Measurements from ENCODE around the gene NDUFS4. TPM values are rescaled to one million over a fixed set of nuclear protein-coding genes. Genes with fewer than 3 reads are reported as not detected.
"Not testable (repeated sequence)": the region's sequence is repeated elsewhere in the genome, so short reads cannot be mapped to it uniquely, and the experiment has no call there.

NDUFS4 gene
- total RNA-seq, 6 donors from 2014 or later, result 19.9 to 68.5 (median 51.5) TPM

- no peaks in the 10 kb centered on the region for H3K27me3 ChIP-seq
- no peaks in the 10 kb centered on the region for H3K36me3 ChIP-seq
- WGBS, 2 donors, result 95% methylated on average over 4 of the region's 4 CpGs
- H3K4me1 ChIP-seq, result peaks cover 0 to 12% (median 8%) of the 10 kb centered on the region in 4 donors
- no peak overlapping the region for H3K27ac ChIP-seq
- no peak for ATAC-seq (ENCODE audit: low FRiP score in 2 of 2)
- no peak for DNase-seq
- no peak overlapping the region for H3K4me3 ChIP-seq
- H3K9me3 ChIP-seq, result no peaks in the 10 kb centered on the region
- TF ChIP-seq EP300 (IDR thresholded peaks at IDR 0.05) (no peak), POLR2AphosphoS5 (IDR thresholded peaks at IDR 0.05) (no peak), POLR2A (IDR thresholded peaks at IDR 0.05) (no peak), CTCF (IDR thresholded peaks at IDR 0.05) (no peak)
Observed at GRCh38 chr5:53597894-53598293, 37.5 kb downstream of the NDUFS4 start.

- ATAC-seq (ENCODE audit: low FRiP score in 2 of 2) (no peak), DNase-seq (no peak)
- no peaks in the 10 kb centered on the region for H3K27me3 ChIP-seq
- H3K4me3 ChIP-seq, result no peak overlapping the region
- TF ChIP-seq EP300 (IDR thresholded peaks at IDR 0.05) (no peak), POLR2AphosphoS5 (IDR thresholded peaks at IDR 0.05) (no peak), CTCF (IDR thresholded peaks at IDR 0.05) (no peak), POLR2A (IDR thresholded peaks at IDR 0.05) (no peak)
- peaks cover 0 to 9% (median 3%) of the 10 kb centered on the region in 4 donors for H3K4me1 ChIP-seq
- H3K27ac ChIP-seq, result no peak overlapping the region
- H3K9me3 ChIP-seq, result no peaks in the 10 kb centered on the region
- H3K36me3 ChIP-seq, result peaks cover 0 to 20% (median 2%) of the 10 kb centered on the region in 4 donors
- 77 to 82% methylated on average over 5 of the region's 5 CpGs for WGBS, 2 donors
Observed at GRCh38 chr5:53601570-53601969, 41.1 kb downstream of the NDUFS4 start.

- no peak for ATAC-seq (ENCODE audit: low FRiP score in 2 of 2)
- WGBS, 2 donors, result 46 to 59% methylated on average over 6 of the region's 6 CpGs
Observed at GRCh38 chr5:53603009-53603687, 42.7 kb downstream of the NDUFS4 start.

GRCh38 chr5:53604309-53604708, 43.9 kb downstream of the NDUFS4 start:
- H3K4me1 ChIP-seq, result peaks cover 0 to 9% (median 3%) of the 10 kb centered on the region in 4 donors
- peaks cover 0 to 27% (median 2%) of the 10 kb centered on the region in 4 donors for H3K36me3 ChIP-seq
- TF ChIP-seq POLR2AphosphoS5 (IDR thresholded peaks at IDR 0.05), result no peak
- no peak for TF ChIP-seq EP300 (IDR thresholded peaks at IDR 0.05)
- TF ChIP-seq CTCF (IDR thresholded peaks at IDR 0.05), result no peak
- no peak for TF ChIP-seq POLR2A (IDR thresholded peaks at IDR 0.05)
- no peaks in the 10 kb centered on the region for H3K9me3 ChIP-seq
- H3K4me3 ChIP-seq, result no peak overlapping the region
- H3K27ac ChIP-seq, result no peak overlapping the region
- no peaks in the 10 kb centered on the region for H3K27me3 ChIP-seq
- DNase-seq, result no peak
- WGBS, 2 donors, result 61 to 72% methylated on average over 2 of the region's 2 CpGs
- no peak for ATAC-seq (ENCODE audit: low FRiP score in 2 of 2)

More at GRCh38 chr5:53603009-53603687, 42.7 kb downstream of the NDUFS4 start:
- no peaks in the 10 kb centered on the region for H3K9me3 ChIP-seq
- H3K4me1 ChIP-seq, result peaks cover 0 to 9% (median 3%) of the 10 kb centered on the region in 4 donors
- H3K27ac ChIP-seq, result no peak overlapping the region
- H3K36me3 ChIP-seq, result peaks cover 0 to 27% (median 2%) of the 10 kb centered on the region in 4 donors
- H3K27me3 ChIP-seq, result no peaks in the 10 kb centered on the region
- no peak for TF ChIP-seq EP300 (IDR thresholded peaks at IDR 0.05)
- no peak overlapping the region for H3K4me3 ChIP-seq
- DNase-seq, result no peak

- DNase-seq (no peak), ATAC-seq (ENCODE audit: low FRiP score in 2 of 2) (no peak)
- no peak overlapping the region for H3K4me3 ChIP-seq
- TF ChIP-seq POLR2A (IDR thresholded peaks at IDR 0.05) (no peak), EP300 (IDR thresholded peaks at IDR 0.05) (no peak), CTCF (IDR thresholded peaks at IDR 0.05) (no peak), POLR2AphosphoS5 (IDR thresholded peaks at IDR 0.05) (no peak)
- peaks cover 0 to 9% (median under 1%) of the 10 kb centered on the region in 4 donors for H3K4me1 ChIP-seq
- H3K27ac ChIP-seq, result no peak overlapping the region
- H3K36me3 ChIP-seq, result peaks cover 0 to 27% (median 2%) of the 10 kb centered on the region in 4 donors
- WGBS, 2 donors, result 87 to 91% methylated on average over 2 of the region's 2 CpGs
- H3K27me3 ChIP-seq, result no peaks in the 10 kb centered on the region
- no peaks in the 10 kb centered on the region for H3K9me3 ChIP-seq
Observed at GRCh38 chr5:53607886-53608285, 47.4 kb downstream of the NDUFS4 start.

DNA sequence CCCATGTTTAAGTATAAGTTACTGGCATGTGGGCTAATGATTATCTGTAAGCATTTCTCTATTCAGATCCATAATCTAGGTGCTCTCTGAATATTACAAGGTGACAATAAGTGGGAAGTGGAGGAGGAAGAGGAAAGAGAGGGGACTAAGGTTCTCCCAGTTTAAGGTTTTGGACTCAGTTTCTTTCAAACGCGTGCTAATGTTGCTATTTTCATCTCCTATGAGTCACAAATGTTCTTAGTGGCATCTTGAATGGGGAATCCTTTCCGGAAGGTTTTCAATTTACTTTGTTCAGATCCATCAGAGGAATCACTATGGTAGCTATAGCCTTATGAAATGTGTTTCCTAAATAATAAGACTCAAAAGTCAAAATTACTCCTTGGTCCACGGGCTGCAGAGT, 48.5 kb downstream of the NDUFS4 start:
- not testable (repeated sequence) for H3K27me3 ChIP-seq; H3K9me3 ChIP-seq; H3K4me3 ChIP-seq; H3K4me1 ChIP-seq; H3K27ac ChIP-seq; ATAC-seq (ENCODE audit: low FRiP score in 2 of 2); DNase-seq
- peaks cover 0 to 27% (median 2%) of the 10 kb centered on the region in 4 donors for H3K36me3 ChIP-seq
- WGBS, 2 donors, result 98 to 99% methylated on average over 4 of the region's 4 CpGs

Measured in upper lobe of left lung (tissue), 6 donors.